ENCODE results near the gene DHX34.
A peak's percentile ranks its signal among the peaks of the same experiment; 100 is the strongest.
"Not testable (repeated sequence)": the region's sequence is repeated elsewhere in the genome, so short reads cannot be mapped to it uniquely, and the experiment has no call there.

DHX34 gene

DNA sequence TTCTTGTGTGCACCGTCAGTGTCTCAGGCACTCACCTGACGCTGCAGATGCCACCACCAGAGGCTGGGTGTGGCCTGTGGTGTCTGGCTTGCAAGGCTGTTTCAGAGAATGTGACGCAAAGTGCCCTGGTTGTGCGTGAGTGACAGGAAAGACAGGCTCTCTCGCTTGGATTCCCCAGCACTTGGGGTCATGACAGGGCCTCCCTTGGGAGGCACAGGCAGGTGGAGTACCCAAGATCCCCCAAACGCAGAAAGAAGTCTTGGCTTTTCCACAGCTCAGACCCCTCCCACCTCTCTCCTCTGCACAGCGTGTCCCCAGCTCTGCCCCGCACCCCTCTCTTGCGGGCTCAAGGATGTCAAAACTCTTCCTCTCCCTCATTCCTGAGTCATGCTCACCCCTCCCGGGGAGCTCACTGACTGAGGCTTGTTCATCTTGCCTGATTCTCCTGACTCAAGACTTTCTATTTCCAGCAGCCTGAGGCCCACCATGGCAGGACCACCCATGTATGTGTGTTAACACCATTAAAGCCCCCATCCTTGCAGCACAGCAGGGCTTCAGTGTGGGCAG is 21.0 kb downstream of the DHX34 start:
- no peak for DNase-seq

DNA sequence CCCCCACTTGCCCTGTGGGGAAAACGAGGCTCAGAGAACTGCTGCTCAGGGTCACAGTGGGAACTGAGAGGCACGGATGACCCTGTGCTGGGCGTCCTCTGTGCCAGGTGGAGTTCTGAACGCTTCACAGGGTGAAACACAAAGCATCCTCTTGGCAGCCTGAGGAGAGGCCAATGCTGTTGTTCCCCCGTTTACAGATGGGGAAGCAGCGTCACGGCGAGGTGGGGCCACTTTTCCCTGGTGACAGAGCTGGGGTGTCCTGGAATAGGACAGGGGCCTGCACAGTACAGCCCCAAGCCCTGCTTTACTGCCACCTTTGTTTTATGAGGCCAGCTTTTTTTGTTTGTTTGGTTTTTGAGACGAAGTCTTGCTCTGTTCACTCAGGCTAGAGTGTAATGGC is 22.1 kb downstream of the DHX34 start:
- DNase-seq, result no peak

DNA sequence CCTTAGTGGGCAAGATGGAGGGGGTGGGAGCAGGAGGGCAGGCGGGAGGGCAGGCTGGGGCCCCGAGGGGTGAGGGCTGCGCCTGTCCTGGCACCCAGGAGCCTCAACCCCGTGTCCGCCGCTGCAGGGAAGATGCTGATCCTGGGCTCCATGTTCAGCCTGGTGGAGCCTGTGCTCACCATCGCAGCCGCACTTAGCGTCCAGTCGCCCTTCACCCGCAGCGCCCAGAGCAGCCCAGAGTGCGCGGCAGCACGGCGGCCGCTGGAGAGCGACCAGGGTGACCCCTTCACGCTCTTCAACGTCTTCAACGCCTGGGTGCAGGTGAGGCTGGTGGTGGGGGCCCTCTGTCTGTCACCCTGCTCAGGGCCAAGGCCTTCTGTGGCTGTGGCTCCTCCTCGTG is 23.5 kb downstream of the DHX34 start:
- no peak for DNase-seq

DNA sequence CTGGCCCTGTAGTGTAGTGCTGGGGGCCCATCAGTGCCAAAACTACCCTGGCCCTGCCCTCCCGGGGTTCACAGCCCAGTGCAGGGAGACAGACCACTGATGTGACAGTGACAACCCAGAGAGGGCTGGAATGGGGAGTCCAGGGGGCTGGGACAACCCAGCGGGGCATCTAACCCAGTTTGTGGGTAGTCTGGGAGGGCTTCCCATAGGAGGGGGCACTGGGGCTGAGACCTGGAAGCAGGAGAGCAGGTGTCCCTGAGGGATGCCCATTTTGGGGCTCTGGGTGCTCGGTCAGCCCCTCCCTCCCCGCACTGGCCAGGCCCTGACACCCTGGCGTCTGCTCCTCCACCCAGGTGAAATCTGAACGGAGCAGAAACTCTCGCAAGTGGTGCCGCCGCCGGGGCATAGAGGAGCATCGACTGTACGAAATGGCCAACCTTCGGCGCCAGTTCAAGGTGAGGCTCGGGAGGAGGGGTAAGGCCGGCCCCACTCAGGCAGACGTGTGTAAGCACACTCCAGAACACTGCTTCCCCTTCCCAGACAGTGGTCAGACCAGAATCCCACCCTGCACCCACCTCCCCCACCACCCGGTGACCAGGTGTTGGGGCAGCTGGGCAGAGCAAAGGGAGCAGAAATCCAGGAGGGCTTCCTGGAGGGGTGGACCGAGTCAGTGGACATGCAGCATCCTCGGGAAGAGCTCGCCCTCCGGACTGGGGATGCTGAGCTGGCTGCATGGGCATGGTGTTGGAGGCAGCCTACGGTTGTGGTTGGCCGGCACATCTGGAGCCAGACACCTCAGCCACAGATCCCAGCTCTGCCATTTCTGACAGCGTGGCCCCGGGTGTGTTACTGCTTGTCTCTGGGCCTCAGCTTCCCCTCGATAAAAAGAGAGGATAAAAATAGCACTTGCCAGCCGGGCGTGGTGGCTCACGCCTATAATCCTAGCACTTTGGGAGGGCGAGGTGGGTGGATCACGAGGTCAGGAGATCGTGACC is 24.4 kb downstream of the DHX34 start:
- DNase-seq, result no peak

DNA sequence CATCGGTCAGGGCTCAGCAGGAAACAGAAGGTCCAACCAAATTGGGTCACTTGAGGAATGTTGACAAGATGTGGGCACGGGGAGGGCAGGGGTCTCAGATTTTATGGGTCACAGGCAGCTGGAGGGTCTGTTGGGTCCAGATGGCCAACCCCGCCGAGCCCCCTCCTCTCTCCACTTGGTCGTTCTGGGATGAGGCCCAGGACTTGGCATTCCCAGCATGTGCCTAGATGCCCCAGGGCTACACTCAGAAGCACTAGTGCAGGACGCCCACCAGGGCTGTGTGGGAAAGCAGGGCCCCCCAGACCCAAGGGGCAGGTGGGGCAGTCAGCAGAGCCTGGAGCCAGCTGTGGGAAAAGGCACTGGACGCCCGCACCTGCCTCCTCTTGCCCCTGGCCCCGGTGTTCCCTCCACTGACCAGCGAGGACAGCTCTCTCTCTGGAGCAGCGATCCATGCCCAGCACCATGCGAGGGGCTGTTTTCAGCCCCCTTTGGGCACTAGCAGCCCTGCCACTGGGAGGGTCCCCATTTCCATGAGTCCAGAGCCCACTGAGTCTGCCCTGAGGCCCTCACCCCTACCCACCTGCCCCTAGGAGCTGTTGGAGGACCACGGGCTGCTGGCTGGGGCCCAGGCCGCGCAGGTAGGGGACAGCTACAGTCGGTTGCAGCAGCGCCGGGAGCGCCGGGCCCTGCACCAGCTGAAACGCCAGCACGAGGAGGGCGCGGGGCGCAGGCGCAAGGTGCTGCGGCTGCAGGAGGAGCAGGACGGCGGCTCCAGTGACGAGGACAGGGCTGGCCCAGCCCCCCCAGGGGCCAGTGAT is 26.0 kb downstream of the DHX34 start:
- DNase-seq, result no peak

DNA sequence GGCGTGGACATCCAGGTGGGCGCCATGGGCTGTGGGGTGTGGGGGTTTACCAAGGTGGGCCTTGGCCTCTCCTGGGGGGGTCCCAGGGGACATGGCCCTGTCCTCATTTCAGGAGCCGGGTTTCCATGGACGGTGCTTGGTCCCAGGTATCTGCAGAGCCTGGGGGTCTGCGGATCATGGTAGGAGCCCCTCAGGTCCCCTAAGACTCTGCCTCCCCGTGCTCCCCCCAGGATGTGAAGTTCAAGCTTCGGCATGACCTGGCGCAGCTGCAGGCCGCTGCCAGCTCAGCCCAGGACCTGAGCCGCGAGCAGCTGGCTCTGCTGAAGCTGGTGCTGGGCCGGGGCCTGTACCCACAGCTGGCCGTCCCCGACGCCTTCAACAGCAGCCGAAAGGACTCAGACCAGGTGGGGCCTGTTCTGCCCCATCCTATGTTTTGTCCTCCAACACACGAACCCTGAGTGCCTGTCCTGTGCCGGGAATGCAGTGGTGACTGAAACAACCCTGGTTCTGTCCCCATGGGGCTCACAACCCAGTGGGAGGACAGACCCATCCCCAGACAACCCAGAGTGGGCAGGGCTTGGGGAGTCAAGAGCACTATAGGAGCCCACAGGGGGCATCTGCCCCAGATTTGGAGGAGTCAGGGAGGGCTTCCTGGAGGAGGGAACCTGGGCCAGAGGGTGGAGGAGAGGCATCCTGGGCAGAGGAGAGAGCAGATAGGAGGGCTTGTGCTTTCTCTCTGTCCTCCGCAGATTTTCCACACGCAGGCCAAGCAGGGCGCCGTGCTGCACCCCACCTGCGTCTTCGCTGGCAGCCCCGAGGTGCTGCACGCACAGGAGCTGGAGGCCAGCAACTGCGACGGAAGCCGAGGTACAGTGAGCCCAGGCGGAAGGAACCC is 26.8 kb downstream of the DHX34 start:
- DNase-seq, result no peak

DNA sequence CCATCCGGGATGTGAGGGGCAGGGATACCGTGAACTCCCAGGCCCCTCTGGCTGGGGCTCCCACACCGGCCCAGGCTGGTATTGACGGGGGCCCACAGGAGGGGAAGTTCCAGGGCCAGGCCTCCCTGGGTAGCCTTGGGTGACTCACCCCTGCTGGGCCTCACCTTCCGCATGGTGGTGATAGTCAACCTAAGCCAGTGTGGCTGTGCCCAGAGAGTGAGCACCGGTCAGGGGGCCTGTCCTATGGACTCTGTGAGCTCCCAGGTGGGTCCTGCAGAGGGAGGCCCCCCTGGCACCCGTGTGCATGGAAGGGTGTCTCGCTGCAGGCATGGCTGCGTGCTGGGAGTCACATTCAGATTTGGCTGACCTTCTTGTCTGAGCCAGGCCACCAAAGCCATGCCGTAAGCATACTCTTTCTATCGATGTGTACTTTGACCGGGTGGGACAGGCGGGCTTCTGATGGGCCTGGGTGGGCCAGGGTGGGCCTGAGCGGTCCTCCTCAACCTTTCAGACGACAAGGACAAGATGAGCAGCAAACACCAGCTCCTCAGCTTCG is 27.6 kb downstream of the DHX34 start:
- DNase-seq, result no peak

DNA sequence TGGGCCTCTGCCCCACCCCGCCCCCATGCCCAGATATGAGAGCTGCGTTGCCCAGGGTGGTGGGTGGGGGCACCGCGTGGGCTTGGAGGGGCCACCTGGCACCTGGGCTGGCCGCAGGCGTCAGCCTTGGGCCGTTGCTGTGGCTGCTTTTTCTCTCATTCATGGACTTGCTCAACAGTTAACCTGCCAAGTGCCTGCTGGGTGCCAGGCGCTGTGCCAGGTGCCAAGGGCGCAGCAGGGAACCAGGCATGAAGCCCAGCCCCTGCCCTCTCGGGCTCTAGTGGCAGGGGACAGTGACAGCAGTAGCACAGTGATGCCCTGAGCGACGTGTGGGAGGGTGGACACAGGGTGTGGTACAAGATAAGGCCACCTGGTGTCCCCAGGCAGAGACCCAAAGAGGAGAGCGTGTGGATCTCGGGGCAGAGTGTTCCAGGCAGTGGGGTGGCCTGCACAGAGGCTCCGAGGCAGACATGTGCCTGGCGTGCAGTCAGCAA is 28.1 kb downstream of the DHX34 start:
- DNase-seq, result peak; percentile 75 to 91

DNA sequence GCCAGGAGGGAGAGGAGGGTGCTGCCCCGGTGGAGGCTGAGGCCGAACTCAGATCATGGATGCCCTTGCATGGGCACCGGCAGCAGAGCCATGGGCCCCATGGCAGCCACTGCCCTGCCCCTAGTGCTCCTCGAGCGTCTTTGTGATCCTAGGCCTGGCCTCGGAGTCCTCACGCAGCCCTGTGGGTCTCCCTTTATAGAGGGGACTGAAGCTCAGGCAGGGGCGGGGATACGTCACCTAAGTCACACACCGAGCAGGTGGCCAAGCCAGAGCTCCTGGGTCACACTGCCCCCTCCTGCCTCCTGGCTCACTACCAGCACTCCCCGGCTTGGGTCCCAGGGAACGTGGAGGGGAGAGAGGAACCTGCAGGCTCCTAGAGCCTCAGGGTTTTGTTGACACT is 28.7 kb downstream of the DHX34 start:
- peak; percentile 53 to 82 for DNase-seq

DNA sequence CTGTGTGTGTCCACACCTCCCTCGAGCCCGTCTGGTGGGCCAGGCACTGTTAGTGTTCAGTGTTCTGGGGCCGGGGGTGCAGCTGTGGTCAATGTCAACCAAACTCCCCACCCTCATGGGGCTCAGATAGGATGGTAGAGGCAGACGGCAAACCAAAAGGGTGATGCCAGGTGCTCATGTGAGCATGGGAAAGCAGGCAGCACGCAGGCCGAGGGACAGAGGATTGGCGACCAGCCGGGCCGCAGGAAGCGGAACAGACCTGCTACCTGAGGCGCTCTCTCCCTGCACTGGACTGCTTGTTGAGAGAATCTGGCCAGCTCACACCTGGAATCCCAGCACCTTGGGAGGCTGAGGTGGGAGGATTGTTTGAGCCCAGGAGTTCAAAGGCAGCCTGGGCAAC is 29.1 kb downstream of the DHX34 start:
- no peak for DNase-seq

DNA sequence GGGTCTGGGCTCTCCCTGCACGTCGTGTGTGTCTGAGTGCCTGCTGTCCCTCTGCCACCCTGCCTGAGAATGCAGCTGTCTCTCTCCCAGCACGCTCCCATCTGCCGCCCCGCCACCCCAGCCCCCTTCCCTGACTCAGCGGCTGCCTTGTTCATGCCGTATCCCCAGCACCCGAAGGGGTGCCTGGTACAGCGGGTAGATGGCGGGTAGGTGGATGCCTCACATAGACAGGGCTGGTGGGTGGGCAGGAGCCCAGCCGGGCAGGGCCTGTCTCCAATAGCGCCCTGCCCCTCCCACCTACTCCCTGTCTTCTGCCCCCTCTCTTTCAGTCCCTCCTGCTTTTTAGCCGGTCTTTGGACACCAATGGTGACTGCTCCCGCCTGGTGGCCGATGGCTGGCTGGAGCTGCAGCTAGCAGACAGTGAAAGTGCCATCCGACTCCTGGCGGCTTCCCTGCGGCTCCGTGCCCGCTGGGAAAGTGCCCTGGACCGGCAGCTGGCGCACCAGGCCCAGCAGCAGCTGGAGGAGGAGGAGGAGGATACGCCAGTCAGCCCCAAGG is 30.3 kb downstream of the DHX34 start:
- DNase-seq, result no peak

DNA sequence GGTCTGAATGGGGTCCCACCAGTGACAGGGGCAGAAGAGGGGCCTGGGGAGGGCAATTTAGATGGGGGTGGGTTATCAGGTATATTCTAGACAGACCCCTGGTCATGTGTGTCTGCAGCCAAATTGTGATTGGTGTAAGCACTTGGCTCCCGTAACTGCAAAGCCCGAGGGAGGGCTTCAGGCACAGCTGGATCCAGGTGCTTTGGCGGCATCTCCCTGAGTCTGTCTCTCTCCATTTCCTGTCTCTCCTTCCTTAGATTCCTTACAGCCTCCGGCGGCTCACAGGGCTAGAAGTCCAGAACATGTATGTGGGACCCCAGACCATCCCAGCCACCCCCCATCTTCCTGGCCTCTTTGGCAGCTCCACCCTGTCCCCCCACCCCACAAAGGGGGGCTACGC is 31.4 kb downstream of the DHX34 start:
- DNase-seq, result no peak

DNA sequence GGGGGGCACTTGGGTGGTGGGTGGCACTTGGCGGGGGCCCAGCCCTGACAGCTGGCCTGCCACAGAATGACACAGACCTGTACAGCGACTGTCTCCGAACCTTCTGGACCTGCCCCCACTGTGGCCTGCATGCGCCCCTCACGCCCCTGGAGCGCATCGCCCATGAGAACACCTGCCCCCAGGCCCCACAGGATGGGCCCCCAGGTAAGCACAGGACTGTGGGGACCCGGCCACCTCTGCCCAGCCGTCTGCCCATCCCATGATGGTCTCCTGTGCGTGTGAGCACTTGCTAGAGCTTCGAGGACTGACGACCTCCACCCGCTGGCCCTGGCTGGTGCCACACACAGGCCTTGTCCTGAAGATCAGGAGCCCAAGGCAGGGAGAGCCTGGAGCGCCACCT is 32.0 kb downstream of the DHX34 start:
- no peak for DNase-seq

DNA sequence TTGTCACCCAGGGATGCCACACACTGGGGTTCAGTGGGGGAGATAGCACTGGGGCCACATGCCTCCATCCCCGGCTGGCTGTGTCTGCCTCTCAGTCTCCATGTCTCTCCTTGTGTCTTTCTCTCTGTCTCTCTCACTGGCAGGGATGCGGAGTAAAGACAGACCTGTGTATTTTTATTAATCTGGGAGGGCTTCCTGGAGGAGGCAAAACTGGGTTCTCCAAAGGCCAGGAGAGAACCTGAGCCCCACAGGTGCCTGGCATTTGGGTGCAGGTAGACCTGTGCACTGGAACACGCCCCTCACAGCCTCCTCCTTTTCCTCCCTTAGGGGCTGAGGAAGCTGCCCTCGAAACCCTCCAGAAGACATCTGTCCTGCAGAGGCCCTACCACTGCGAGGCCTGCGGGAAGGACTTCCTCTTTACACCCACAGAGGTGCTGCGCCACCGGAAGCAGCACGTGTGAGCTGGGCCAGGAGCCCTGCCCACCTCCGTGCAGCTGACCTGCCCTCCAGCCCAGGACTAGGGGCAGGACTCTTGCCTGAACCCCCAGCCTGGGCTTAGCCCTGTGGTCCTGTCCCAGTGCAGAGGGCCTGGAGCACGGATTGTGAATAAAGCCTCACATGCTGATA is 32.7 kb downstream of the DHX34 start:
- no peak for DNase-seq

DNA sequence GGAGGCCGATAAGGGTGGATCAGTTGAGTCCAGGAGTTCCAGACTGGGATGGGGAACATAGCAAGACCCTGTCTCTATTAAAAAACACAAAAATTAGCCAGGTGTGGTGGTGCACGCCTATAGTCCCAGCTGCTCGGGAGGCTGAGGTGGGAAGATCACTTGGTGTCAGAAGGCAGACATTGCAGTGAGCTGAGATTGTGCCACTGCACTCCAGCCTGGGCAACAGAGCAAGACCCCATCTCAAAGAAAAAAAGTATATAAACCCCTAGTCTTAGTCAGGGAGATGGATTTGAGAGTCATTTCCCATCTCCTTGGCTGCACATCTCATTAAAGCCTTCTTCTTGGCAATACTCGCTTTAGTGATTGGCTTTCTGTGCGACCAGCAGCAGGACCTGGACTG is 34.8 kb downstream of the DHX34 start:
- DNase-seq, result not testable (repeated sequence)

DNA sequence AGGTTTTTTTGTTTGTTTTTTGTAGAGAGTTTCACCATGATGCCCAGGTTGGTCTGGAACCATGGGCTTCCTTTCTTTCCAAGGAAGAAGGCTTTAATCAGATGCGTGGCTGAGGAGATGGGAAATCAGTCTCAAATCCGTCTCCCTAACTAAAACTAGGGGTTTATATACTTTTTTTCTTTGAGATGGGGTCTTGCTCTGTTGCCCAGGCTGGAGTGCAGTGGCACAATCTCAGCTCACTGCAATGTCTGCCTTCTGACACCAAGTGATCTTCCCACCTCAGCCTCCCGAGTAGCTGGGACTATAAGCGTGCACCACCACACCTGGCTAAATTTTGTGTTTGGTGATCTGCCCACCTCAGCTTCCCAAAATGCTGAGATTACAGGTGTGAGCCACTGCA is 35.4 kb downstream of the DHX34 start:
- DNase-seq, result not testable (repeated sequence)

DNA sequence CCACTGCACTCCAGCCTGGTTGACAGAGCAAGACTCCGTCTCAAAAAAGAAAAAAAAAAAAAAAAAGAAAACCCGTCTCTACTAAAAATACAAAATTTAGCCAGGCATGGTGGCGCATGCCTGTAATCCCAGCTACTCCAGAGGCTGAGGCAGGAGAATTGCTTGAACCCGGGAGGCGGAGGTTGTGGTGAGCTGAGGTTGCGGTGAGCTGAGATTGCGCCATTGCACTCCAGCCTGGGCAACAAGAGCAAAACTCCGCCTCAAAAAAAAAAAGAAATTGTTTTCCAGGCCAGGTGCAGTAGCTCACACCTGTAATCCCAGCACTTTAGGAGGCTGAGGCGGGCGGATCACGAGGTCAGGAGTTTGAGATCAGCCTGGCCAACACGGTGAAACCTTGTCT is 37.5 kb downstream of the DHX34 start:
- not testable (repeated sequence) for DNase-seq

DNA sequence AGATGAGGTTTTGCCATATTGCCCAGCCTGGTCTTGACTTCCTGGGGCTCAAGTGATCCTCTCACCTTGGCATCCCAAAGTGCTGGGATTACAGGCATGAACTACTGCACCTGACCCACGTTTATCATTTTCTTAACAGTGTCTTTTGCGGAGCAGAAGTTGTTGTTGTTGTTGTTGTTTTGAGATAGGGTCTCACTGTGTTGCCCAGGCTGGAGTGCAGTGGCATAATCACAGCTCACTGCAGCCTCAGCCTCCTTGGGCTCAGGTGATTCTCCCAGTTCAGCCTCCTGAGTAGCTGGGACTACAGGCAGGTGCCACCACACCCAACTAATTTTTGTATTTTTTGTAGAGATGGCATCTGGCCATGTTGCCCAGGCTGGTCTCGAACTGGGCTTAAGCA is 38.5 kb downstream of the DHX34 start:
- not testable (repeated sequence) for DNase-seq

DNA sequence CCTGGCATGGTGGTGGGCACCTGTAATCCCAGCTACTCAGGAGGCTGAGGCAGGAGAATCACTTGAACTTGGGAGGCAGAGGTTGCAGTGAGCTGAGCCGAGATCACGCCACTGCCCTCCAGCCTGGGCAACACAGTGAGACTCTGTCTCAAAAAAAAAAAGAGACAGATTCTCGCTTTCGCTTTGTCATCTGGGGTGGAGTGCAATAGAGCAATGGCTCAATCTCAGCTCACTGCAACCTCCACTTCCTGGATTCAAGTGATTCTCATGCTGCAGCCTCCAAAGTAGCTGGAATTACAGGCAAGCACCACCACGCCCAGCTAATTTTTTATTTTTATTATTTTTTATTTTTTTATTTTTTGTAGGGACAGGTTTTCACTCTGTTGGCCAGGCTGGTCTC is 39.6 kb downstream of the DHX34 start:
- DNase-seq, result not testable (repeated sequence)

DNA sequence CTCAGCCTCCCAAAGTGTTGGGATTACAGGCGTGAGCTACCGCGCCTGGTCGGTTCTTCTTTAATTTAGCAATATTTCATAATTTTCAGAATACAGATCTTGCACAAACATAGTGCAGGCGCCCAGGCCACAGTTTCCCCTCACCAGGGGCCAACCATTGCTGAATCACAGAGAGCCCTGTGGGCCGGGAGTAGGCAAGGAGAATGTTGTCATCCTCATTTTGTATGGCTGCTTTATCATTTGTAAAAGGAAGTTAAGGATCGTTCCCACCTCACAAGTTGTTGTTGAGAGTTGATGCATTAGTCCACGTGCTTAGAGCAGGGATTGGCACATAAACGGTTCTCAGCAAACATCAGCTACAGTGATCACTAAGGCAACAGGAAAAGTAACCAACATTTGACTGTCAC is 40.0 kb downstream of the DHX34 start:
- DNase-seq, result no peak

All from NCI-H2081 (cell line).